H1 (cell line): ENCODE results near the gene ADD1.

Experiments used
- ATF3 ChIP-seq: IDR thresholded peaks from 2 replicates; pipeline ENCODE4 v1.6.1; 2011; ENCODE audit warnings: low read depth, mild to moderate bottlenecking, low read length; ENCODE audit not compliant: insufficient read depth
- CEBPB ChIP-seq: IDR thresholded peaks from 2 replicates; pipeline ENCODE4 v1.6.1; 2012; ENCODE audit warnings: low read depth, low read length
- CTCF ChIP-seq, 3 experiments: IDR thresholded peaks; 1 replicate in 2 of 3; 2 replicates in 1 of 3; pipeline versions ENCODE4 v1.5.1 to v1.6.1; 2011; ENCODE audit warnings: low read length in 3 of 3, mild to moderate bottlenecking in 3 of 3, inconsistent platforms in 2 of 3, low read depth in 1 of 3, moderate library complexity in 1 of 3; ENCODE audit not compliant: insufficient read depth in 1 of 3; ENCODE audit errors: control extremely low read depth in 1 of 3
- JUN ChIP-seq: IDR thresholded peaks from 2 replicates; pipeline ENCODE4 v1.6.1; 2011; ENCODE audit warnings: low read depth, mild to moderate bottlenecking, improper control_type of control experiment, low read length
- NRF1 ChIP-seq: IDR thresholded peaks from 2 replicates; pipeline ENCODE4 v1.6.1; 2011; ENCODE audit warnings: mild to moderate bottlenecking, low read depth, low read length, improper control_type of control experiment
- PHF8 ChIP-seq: fragments of 200-600 bp; sonication (generic); conservative IDR thresholded peaks from 2 replicates; pipeline ENCODE4 v1.7.1; 2012; ENCODE audit warnings: low read depth, mild to moderate bottlenecking, inconsistent platforms, low read length, moderate library complexity
- POLR2A ChIP-seq, 2 experiments: IDR thresholded peaks; 1 replicate in 1 of 2; 2 replicates in 1 of 2; pipeline ENCODE4 v1.6.1; 2011; ENCODE audit warnings: low read depth in 2 of 2, low read length in 2 of 2, mild to moderate bottlenecking in 2 of 2; ENCODE audit errors: control extremely low read depth in 1 of 2
- RFX5 ChIP-seq: IDR thresholded peaks from 2 replicates; pipeline ENCODE4 v1.6.1; 2011; ENCODE audit warnings: low read depth, low read length, improper control_type of control experiment, borderline replicate concordance
- SP4 ChIP-seq: IDR thresholded peaks from 2 replicates; pipeline ENCODE4 v1.6.1; 2012; ENCODE audit warnings: low read length, inconsistent platforms
- TAF1 ChIP-seq: IDR thresholded peaks from 2 replicates; pipeline ENCODE4 v1.6.1; 2011; ENCODE audit warnings: mild to moderate bottlenecking, low read depth, low read length
- USF2 ChIP-seq: IDR thresholded peaks from 2 replicates; pipeline ENCODE4 v1.6.1; 2011; ENCODE audit warnings: low read length, improper control_type of control experiment
- YY1 ChIP-seq: IDR thresholded peaks from 2 replicates; pipeline ENCODE4 v1.6.1; 2011; ENCODE audit warnings: low read depth, mild to moderate bottlenecking, low read length
- ZNF274 ChIP-seq: IDR thresholded peaks from 2 replicates; pipeline ENCODE4 v1.7.0; 2012; ENCODE audit warnings: low read length, borderline replicate concordance; ENCODE audit errors: extremely low read depth

GRCh38 chr4:2808001-2808400 lies 35.6 kb upstream of the ADD1 start:
- no peak for TF ChIP-seq CTCF (IDR thresholded peaks at IDR 0.05; ENCODE audit: control extremely low read depth in 1 of 3, insufficient read depth in 1 of 3, low read depth in 1 of 3, low read length in 3 of 3)
- no peak for TF ChIP-seq POLR2A (IDR thresholded peaks at IDR 0.05; ENCODE audit: control extremely low read depth in 1 of 2, low read depth in 2 of 2, low read length in 2 of 2)
- TF ChIP-seq PHF8 = no peak
- no peak for TF ChIP-seq SP4
- TF ChIP-seq YY1 = no peak
- TF ChIP-seq ZNF274 = no peak
- no peak for TF ChIP-seq USF2
- no peak for TF ChIP-seq CEBPB
- no peak for TF ChIP-seq RFX5
- TF ChIP-seq JUN = no peak
- TF ChIP-seq NRF1 = no peak
- no peak for TF ChIP-seq TAF1
- TF ChIP-seq ATF3 = no peak
